Measurements from ENCODE around the gene ARHGAP5.
"Not testable (repeated sequence)": the region's sequence is repeated elsewhere in the genome, so short reads cannot be mapped to it uniquely, and the experiment has no call there.

ARHGAP5 gene

DNA sequence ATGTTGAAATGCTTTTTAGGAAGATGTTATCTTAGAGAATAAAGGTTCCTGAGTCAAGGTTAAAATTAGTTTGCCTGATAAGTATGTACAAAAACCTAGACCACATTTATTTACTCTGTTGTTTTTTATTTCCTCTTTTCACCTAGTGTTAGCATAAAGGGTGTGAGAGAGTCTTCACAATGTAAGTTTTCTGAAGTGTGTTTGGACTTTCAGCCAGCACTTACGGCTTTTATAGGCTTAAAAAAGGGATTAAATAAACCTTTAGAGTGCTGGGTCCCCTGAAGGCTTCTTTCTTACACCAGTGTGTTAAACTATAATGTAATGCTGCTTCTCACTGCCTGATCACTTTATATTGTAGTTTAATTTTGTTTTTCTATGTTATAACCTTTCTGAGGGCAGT is 27.2 kb downstream of the ARHGAP5 start:
- in situ Hi-C loops (cut with MboI; ENCODE audit: low sequenced_read_pairs), result no loop called here

- in situ Hi-C loops (cut with MboI; ENCODE audit: low sequenced_read_pairs), result no loop called here
Measured at GRCh38 chr14:32104803-32105202, 27.7 kb downstream of the ARHGAP5 start.

DNA sequence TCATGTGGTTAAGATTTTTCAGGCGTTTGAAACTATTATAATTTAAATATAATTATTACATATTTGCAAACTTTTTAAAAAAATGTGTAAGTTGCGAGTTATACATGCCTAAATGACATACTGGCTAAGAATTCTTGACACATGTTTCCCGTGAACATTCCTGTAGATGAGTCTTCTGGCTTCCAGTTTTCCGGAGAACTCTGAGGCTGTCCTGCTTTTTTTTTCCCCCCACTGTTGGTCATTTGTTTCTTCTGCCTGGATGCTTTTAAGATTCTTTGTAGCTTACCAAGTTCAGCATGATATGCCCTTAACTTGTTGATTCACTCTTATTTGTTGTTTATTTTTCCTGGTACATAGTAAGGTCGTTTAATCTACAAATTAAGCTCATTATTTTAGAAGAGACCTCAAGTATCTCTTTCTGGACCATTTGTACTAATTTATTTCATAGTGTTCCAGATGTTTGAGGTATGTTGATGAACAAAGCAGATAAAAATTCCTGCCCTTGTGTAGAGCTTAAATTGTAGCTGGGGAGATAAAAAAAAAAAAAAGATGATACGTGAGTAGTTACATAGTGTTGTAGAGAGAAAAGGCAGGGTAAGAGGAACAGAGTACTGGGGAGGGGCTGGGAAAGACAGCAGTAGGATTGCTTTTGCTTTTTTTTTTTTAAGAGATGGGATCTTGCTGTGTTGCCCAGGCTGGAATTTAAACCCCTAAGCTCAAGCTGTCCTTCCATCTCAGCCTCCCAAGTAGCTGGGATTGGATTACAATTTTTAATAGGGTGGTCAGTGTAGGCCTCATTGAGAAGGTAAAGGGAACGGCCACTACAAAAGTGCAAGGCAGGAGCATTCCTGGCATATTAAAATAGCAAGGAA is 32.8 kb downstream of the ARHGAP5 start:
- in situ Hi-C loops (cut with MboI; ENCODE audit: low sequenced_read_pairs), result no loop called here

- in situ Hi-C loops (cut with MboI; ENCODE audit: low sequenced_read_pairs), result no loop called here
Measured at GRCh38 chr14:32110548-32110896, 33.4 kb downstream of the ARHGAP5 start.

GRCh38 chr14:32121536-32121935 is 44.4 kb downstream of the ARHGAP5 start:
- in situ Hi-C loops (cut with MboI; ENCODE audit: low sequenced_read_pairs), result no loop called here

GRCh38 chr14:32121948-32122347 is 44.8 kb downstream of the ARHGAP5 start:
- in situ Hi-C loops (cut with MboI; ENCODE audit: low sequenced_read_pairs), result no loop called here

DNA sequence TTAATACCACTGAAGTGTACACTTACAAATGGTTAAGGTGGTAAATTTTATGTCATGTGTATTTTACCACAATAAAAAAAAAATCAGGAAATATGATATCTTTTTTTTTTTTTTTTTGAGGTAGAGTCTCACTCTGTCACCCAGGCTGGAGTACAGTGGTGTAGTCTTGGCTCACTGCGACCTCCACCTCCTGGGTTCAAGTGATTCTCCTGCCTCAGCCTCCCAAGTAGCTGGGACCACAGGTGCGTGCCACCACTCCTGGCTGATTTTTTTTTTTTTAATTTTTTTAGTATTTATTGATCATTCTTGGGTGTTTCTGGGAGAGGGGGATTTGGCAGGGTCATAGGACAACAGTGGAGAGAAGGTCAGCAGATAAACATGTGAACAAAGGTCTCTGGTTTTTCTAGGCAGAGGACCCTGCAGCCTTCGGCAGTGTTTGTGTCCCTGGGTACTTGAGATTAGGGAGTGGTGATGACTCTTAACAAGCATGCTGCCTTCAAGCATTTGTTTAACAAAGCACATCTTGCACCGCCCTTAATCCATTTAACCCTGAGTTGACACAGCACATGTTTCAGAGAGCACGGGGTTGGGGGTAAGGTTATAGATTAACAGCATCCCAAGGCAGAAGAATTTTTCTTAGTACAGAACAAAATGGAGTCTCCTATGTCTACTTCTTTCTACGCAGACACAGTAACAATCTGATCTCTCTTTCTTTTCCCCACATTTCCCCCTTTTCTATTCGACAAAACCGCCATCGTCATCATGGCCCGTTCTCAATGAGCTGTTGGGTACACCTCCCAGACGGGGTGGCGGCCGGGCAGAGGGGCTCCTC is 50.0 kb downstream of the ARHGAP5 start:
- in situ Hi-C loops (cut with MboI; ENCODE audit: low sequenced_read_pairs), result not testable (repeated sequence)

DNA sequence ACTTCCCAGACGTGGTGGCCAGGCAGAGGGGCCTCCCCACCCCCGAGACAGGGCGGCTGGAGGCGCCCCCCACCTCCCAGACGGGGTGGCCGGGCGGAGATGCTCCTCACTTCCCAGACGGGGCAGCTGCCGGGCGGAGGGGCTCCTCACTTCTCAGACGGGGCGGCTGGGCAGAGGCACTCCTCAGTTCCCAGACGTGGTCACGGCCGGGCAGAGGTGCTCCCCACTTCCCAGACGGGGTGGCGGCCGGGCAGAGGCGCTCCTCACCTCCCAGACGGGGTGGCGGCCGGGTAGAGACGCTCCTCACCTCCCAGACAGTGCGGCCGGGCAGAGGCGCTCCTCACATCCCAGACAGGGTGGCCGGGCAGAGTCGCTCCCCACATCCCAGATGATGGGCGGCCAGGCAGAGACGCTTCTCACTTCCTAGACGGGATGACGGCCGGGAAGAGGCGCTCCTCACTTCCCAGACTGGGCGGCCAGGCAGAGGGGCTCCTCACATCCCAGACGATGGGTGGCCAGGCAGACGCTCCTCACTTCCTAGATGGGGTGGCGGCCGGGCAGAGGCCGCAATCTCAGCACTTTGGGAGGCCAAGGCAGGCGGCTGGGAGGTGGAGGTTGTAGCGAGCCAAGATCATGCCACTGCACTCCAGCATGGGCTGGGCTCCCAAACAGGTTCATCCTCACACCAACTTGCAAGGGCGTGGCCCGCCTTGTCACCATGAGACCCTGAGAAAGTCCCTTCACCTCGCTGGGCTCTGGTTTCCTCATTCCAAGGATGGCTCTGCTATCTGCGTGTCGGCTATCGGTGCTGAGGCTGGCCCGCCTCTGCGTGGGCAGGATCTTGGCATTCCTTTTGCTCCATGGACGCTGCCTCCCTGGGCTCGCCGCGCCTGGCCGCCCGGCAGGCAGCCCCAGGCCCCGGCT is 50.9 kb downstream of the ARHGAP5 start:
- in situ Hi-C loops (cut with MboI; ENCODE audit: low sequenced_read_pairs), result not testable (repeated sequence)

- in situ Hi-C loops (cut with MboI; ENCODE audit: low sequenced_read_pairs), result no loop called here
Measured at GRCh38 chr14:32128703-32129102, 51.6 kb downstream of the ARHGAP5 start.

DNA sequence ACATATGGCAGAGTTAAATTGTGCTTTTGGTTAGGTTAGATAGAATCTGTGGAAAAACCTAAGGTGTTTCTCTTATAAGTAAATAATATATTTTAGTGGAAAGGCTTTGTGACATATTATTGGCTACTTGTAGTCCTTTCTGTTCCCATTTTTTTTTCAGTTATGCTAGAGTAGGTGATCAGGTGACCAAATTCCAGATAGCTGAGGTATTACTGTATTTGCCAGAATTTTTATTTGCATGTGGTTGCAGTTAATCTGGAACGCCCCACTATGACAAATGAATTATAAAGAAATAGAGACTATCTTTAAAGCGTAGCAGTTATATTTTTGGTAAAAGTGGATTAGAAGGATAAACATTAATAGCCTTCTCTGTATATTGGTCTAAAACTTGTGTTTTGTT is 52.0 kb downstream of the ARHGAP5 start:
- in situ Hi-C loops (cut with MboI; ENCODE audit: low sequenced_read_pairs), result no loop called here

DNA sequence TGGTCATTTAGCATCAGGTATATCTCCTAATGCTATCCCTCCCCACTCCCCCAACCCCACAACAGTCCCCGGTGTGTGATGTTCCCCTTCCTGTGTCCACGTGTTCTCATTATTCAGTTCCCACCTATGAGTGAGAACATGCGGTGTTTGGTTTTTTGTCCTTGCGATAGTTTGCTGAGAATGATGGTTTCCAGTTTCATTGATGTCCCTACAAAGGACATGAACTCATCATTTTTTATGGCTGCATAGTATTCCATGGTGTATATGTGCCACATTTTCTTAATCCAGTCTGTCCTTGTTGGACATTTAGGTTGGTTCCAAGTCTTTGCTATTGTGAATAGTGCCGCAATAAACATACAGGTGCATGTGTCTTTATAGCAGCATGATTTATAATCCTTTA is 54.6 kb downstream of the ARHGAP5 start:
- in situ Hi-C loops (cut with MboI; ENCODE audit: low sequenced_read_pairs), result not testable (repeated sequence)

GRCh38 chr14:32134448-32135097 is 57.5 kb downstream of the ARHGAP5 start:
- in situ Hi-C loops (cut with MboI; ENCODE audit: low sequenced_read_pairs), result no loop called here

DNA sequence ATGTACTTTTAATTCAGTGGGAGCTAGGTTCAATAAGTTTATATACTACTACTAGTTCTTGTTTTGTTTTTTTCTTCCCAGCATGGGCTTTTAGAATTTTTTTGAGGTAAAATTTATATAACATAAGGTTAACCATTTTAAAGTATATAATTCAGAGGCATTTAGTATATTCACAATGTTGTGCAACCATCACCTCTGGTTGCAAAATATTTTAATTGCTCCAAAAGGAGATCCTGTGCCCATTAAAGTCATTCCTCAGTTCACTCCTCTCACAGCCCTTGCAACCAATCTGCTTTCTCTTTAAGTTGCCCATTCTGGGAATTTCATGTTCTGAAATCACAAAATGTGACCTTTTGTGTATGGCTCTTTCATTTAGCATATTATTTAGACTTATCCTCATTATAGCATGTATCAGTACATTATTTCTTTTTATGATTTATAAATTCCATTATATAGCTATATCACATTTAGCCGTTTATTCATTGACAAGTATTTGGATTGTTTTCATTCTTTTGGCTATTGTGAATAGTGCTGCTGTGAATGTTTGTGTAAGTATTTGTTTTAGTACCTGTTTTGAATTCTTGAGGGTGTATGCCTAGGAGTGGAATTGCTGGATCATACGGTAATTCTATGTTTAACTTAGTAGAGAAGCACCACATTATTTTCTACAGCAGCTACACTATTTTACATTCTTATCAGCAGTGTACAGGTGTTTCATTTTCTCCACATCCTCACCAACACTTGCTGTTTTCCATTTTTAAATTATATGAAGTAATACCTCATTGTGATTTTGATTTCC is 59.1 kb downstream of the ARHGAP5 start:
- in situ Hi-C loops (cut with MboI; ENCODE audit: low sequenced_read_pairs), result no loop called here

GRCh38 chr14:32137313-32137712 is 60.2 kb downstream of the ARHGAP5 start:
- in situ Hi-C loops (cut with MboI; ENCODE audit: low sequenced_read_pairs), result no loop called here

DNA sequence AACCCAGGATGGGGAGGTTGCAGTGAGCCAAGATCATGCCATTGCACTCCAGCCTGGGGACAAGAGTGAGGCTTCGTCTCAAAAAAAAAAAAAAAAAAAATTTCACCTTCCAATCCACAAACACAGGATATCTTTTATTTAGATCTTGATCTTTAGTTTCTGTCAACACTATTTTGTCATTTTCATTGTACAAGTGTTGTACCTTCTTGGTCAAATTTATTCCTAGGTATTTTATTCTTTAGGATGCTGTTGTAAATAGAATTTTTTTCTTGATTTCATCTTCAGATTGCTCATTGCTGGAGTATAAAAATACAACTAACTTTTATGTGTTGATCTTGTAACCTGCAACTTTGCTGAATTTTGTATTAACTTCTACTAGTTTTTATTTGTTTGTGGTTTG is 60.8 kb downstream of the ARHGAP5 start:
- in situ Hi-C loops (cut with MboI; ENCODE audit: low sequenced_read_pairs), result no loop called here

- in situ Hi-C loops (cut with MboI; ENCODE audit: low sequenced_read_pairs), result no loop called here
Measured at GRCh38 chr14:32142341-32142740, 65.2 kb downstream of the ARHGAP5 start.

- in situ Hi-C loops (cut with MboI; ENCODE audit: low sequenced_read_pairs), result no loop called here
Measured at GRCh38 chr14:32142754-32143437, 65.8 kb downstream of the ARHGAP5 start.

- in situ Hi-C loops (cut with MboI; ENCODE audit: low sequenced_read_pairs), result no loop called here
Measured at GRCh38 chr14:32150392-32150791, 73.3 kb downstream of the ARHGAP5 start.

DNA sequence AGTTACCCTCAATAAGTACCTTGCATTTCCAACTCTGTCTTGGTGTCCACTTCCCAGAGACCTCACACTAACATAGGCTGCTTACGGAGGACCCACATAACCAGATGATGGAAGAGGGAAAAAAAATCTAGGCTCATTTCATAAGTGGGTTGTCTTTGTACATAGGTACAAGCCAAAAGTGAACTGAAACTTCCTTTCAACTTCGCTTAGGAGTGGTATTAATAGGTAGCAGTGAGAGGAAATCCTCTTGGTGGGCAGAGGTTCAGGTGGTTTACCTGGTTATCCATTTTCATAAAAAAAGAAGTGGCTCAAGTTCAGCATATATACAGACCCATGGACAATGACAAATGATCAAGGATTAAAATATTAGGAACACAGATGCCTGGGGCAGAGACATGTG is 88.9 kb downstream of the ARHGAP5 start:
- in situ Hi-C loops (cut with MboI; ENCODE audit: low sequenced_read_pairs), result no loop called here
